ENCODE data around the gene CRIM1. TPM values are rescaled to one million over a fixed set of nuclear protein-coding genes. Genes with fewer than 3 reads are reported as not detected.

Gene CRIM1
- total and polyA plus RNA-seq, 2 of the 8 experiments (the other 6 are each of a cell fraction or from before 2014, with no cell fraction given): 9.4 to 28.4 TPM

GRCh38 chr2:36497570-36498163 is 142.1 kb downstream of the CRIM1 start:
- Histone ChIP-seq H3K9ac (replicated peaks in 1 of 4; ENCODE audit: extremely low read depth in 1 of 4, low read depth in 3 of 4, low read length in 3 of 4) (peak overlapping the region in 1 of 4 experiments; percentile 8; a peak in 1 of 7 replicates), H3K23ac (ENCODE audit: insufficient read length) (no peak overlapping the region), H3K36me3 (ENCODE audit: control insufficient read depth in 2 of 4, insufficient read depth in 4 of 4, low read length in 3 of 4) (peaks cover 0 to 17% (median 9%) of the 10 kb centered on the region in 4 experiments; a peak in 6 of 8 replicates), H4K5ac (ENCODE audit: insufficient read length, low read depth, low read length) (no peak overlapping the region), H3K23me2 (ENCODE audit: low read depth, low read length) (no peaks in the 10 kb centered on the region), H3K4ac (replicated peaks; ENCODE audit: insufficient read length, low read depth, low read length) (no peak overlapping the region), H4K20me1 (replicated peaks in 1 of 2; ENCODE audit: control insufficient read depth in 1 of 2, insufficient read depth in 2 of 2, low read length in 2 of 2) (peaks cover 0 to 2% of the 10 kb centered on the region in 2 experiments), H3K79me1 (ENCODE audit: low read depth, low read length) (no peaks in the 10 kb centered on the region), H2BK20ac (ENCODE audit: low read length) (no peak overlapping the region), H3K9me3 (ENCODE audit: insufficient read depth in 2 of 2, low read depth in 1 of 2, low read length in 1 of 2) (no peaks in the 10 kb centered on the region), H4K8ac (ENCODE audit: extremely low read depth, insufficient read depth, low read length) (no peak overlapping the region), H2BK15ac (ENCODE audit: low read length) (no peak overlapping the region), H3K4me3 (ENCODE audit: extremely low read depth in 1 of 4, insufficient read depth in 2 of 4, low read depth in 3 of 4, low read length in 4 of 4) (no peak overlapping the region), H4K91ac (replicated peaks; ENCODE audit: insufficient read length, low read length) (no peak overlapping the region), H3K14ac (ENCODE audit: insufficient read length) (no peak overlapping the region), H3K18ac (ENCODE audit: extremely low read depth, low read length) (no peak overlapping the region), H3K27me3 (replicated peaks in 1 of 4; ENCODE audit: control insufficient read depth in 3 of 4, extremely low read depth in 1 of 4, insufficient read depth in 3 of 4, low read length in 3 of 4) (no peaks in the 10 kb centered on the region), H3K4me2 (ENCODE audit: insufficient read depth in 1 of 2, low read depth in 2 of 2, low read length in 2 of 2) (no peak overlapping the region), H2BK120ac (replicated peaks; ENCODE audit: low read depth, low read length) (no peak overlapping the region), H2BK12ac (ENCODE audit: low read depth, low read length) (no peak overlapping the region), H2AFZ (ENCODE audit: low read length) (no peak overlapping the region), H3K56ac (replicated peaks; ENCODE audit: insufficient read length, low read depth, low read length) (no peak overlapping the region), H3K4me1 (replicated peaks in 1 of 4; ENCODE audit: control insufficient read depth in 3 of 4, insufficient read depth in 4 of 4, low read length in 3 of 4) (no peaks in the 10 kb centered on the region), H2BK5ac (ENCODE audit: low read depth, low read length) (no peak overlapping the region), H3K27ac (ENCODE audit: low read depth, low read length) (no peak overlapping the region), H2AK5ac (ENCODE audit: low read depth, low read length) (no peak overlapping the region), H3K79me2 (ENCODE audit: control insufficient read depth in 1 of 2, insufficient read depth in 2 of 2, low read length in 2 of 2) (no peaks in the 10 kb centered on the region)
- no peak for FAIRE-seq
- ChIA-PET CTCF (ENCODE audit: partially characterized antibody) (interaction anchor here (0.9 to 1.2 kb wide), 3 partner anchors 49 to 145 kb away, joined by 3 to 5 read pairs (median 3); no protein-coding TSS in a partner anchor), POLR2A (ENCODE audit: partially characterized antibody) (no interaction called here)
- no peak for DNase-seq (ENCODE audit: low read depth in 1 of 2, low spot score in 2 of 2)
- 95% methylated on average over 3 of the region's 3 CpGs; no CpG with 5 or more reads in 1 of the 2 experiments for WGBS, 2 experiments (ENCODE audit: extremely low coverage in 1 of 2, insufficient coverage in 1 of 2, insufficient read length in 1 of 2, insufficient replicate concordance in 2 of 2, low coverage in 1 of 2, low lambda C conversion rate in 2 of 2, missing lambda C conversion rate in 1 of 2)
- TF ChIP-seq SP4 (IDR thresholded peaks at IDR 0.05; ENCODE audit: low read length): no peak
- no peak for TF ChIP-seq PHF8 (conservative IDR thresholded peaks at IDR 0.05; ENCODE audit: low read depth, low read length)
- no peak for TF ChIP-seq SIRT6 (IDR thresholded peaks at IDR 0.05; ENCODE audit: low read length)
- TF ChIP-seq CREB1 (IDR thresholded peaks at IDR 0.05): no peak
